ENCODE measurements around the gene GRIN1.

Gene GRIN1

DNA sequence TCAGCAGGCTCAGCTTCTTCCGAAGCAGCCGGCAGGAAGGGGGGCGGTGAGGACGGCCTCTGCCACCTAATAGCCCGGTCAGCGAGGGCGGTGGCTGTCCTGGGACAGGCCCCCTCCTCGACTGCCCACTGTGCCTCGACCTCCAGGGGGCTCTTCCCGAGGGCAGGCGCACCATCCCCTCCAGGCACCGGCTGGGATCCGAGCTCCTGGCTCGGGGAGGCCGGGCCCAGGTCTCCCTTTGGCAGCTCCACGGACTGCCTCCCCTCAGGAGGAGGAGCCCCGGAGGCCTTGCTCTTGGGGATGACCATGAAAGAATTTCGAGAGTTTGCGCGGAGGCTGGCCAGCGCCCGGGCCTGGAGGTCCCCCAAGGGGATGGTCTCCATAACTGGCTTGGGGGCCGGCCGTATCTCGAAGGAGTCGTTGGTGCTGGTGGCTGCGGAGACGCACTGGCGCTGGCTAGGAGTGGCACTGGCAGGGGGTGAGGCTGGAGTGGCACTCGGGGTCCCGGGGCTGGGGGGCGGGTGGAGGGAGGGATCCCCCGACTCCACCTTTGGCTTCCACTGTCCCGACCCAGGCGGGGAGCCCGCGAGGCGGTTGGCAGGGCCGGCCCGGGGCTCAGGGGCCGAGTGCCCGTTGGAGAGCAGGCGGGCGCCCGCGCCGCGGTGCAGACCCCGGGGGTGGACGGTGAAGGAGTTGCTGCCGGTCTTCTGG is 60.6 kb downstream of the GRIN1 start:
- no peak overlapping the region for H3K27ac ChIP-seq (ENCODE audit: extremely low read depth, low read depth, low read length)
- CTCF ChIA-PET, result interaction anchor here (1.2 to 3.3 kb wide), 3 partner anchors 11 to 37 kb away, joined by 3 to 22 read pairs (median 5); partner anchors contain the start of genes ANAPC2 and SSNA1
- TF ChIP-seq SP2 (tag by site-specific recombination; IDR thresholded peaks at IDR 0.05), result peak; percentile 69
- TF ChIP-seq, protein P1, sequence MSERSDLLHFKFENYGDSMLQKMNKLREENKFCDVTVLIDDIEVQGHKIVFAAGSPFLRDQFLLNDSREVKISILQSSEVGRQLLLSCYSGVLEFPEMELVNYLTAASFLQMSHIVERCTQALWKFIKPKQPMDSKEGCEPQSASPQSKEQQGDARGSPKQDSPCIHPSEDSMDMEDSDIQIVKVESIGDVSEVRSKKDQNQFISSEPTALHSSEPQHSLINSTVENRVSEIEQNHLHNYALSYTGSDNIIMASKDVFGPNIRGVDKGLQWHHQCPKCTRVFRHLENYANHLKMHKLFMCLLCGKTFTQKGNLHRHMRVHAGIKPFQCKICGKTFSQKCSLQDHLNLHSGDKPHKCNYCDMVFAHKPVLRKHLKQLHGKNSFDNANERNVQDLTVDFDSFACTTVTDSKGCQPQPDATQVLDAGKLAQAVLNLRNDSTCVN (tag by site-specific recombination; optimal IDR thresholded peaks at IDR 0.05), result peak; percentile 24
- TF ChIP-seq SP3 (tag by site-specific recombination; IDR thresholded peaks at IDR 0.05), result 0 out of 2 replicates have a peak, but pooled peaks have one; percentile 26
- TF ChIP-seq GLIS2 (tag by site-specific recombination; IDR thresholded peaks at IDR 0.05), result peak; percentile 32; the same call in 1 of the 2 replicates
- no peak for TF ChIP-seq WT1 (tag by site-specific recombination; IDR thresholded peaks at IDR 0.05)
- TF ChIP-seq, protein P2, sequence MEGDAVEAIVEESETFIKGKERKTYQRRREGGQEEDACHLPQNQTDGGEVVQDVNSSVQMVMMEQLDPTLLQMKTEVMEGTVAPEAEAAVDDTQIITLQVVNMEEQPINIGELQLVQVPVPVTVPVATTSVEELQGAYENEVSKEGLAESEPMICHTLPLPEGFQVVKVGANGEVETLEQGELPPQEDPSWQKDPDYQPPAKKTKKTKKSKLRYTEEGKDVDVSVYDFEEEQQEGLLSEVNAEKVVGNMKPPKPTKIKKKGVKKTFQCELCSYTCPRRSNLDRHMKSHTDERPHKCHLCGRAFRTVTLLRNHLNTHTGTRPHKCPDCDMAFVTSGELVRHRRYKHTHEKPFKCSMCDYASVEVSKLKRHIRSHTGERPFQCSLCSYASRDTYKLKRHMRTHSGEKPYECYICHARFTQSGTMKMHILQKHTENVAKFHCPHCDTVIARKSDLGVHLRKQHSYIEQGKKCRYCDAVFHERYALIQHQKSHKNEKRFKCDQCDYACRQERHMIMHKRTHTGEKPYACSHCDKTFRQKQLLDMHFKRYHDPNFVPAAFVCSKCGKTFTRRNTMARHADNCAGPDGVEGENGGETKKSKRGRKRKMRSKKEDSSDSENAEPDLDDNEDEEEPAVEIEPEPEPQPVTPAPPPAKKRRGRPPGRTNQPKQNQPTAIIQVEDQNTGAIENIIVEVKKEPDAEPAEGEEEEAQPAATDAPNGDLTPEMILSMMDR (tag by site-specific recombination; IDR thresholded peaks at IDR 0.05), result peak; percentile 20; the same call in 1 of the 2 replicates
- TF ChIP-seq, protein P3, sequence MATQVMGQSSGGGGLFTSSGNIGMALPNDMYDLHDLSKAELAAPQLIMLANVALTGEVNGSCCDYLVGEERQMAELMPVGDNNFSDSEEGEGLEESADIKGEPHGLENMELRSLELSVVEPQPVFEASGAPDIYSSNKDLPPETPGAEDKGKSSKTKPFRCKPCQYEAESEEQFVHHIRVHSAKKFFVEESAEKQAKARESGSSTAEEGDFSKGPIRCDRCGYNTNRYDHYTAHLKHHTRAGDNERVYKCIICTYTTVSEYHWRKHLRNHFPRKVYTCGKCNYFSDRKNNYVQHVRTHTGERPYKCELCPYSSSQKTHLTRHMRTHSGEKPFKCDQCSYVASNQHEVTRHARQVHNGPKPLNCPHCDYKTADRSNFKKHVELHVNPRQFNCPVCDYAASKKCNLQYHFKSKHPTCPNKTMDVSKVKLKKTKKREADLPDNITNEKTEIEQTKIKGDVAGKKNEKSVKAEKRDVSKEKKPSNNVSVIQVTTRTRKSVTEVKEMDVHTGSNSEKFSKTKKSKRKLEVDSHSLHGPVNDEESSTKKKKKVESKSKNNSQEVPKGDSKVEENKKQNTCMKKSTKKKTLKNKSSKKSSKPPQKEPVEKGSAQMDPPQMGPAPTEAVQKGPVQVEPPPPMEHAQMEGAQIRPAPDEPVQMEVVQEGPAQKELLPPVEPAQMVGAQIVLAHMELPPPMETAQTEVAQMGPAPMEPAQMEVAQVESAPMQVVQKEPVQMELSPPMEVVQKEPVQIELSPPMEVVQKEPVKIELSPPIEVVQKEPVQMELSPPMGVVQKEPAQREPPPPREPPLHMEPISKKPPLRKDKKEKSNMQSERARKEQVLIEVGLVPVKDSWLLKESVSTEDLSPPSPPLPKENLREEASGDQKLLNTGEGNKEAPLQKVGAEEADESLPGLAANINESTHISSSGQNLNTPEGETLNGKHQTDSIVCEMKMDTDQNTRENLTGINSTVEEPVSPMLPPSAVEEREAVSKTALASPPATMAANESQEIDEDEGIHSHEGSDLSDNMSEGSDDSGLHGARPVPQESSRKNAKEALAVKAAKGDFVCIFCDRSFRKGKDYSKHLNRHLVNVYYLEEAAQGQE (tag by site-specific recombination; IDR thresholded peaks at IDR 0.05), result 0 out of 2 replicates have a peak, but pooled peaks have one; percentile 28
- TF ChIP-seq ZNF596 (tag by site-specific recombination; IDR thresholded peaks at IDR 0.05), result no peak
- TF ChIP-seq ZNF394 (tag by site-specific recombination; IDR thresholded peaks at IDR 0.05; ENCODE audit: borderline replicate concordance), result 0 out of 2 replicates have a peak, but pooled peaks have one; percentile 41
- 0 out of 2 replicates have a peak, but pooled peaks have one; percentile 18 for TF ChIP-seq IKZF3 (tag by site-specific recombination; IDR thresholded peaks at IDR 0.05)
- peak; percentile 80 for TF ChIP-seq ZNF341 (tag by site-specific recombination; IDR thresholded peaks at IDR 0.05; ENCODE audit: low read depth)
- peaks cover 7% of the 10 kb centered on the region for H3K4me1 ChIP-seq (ENCODE audit: control insufficient read depth, insufficient read depth, low read length)
- POLR2A ChIA-PET, result interaction anchor here (0.5 to 3.4 kb wide), 6 partner anchors 11 to 70 kb away, joined by 3 to 34 read pairs (median 6); partner anchors contain the start of genes ANAPC2, SSNA1 and TUBB4B
- H3K9me3 ChIP-seq (ENCODE audit: control insufficient read depth, insufficient read depth, low read depth, low read length), result no peaks in the 10 kb centered on the region
- peaks cover 0 to 3% of the 10 kb centered on the region in 2 experiments; a peak in 1 of 3 replicates for H3K36me3 ChIP-seq (ENCODE audit: control insufficient read depth in 2 of 2, insufficient read depth in 1 of 2, low read length in 2 of 2)
- peak overlapping the region; percentile 34 for H3K4me3 ChIP-seq (ENCODE audit: low read depth, low read length)

DNA sequence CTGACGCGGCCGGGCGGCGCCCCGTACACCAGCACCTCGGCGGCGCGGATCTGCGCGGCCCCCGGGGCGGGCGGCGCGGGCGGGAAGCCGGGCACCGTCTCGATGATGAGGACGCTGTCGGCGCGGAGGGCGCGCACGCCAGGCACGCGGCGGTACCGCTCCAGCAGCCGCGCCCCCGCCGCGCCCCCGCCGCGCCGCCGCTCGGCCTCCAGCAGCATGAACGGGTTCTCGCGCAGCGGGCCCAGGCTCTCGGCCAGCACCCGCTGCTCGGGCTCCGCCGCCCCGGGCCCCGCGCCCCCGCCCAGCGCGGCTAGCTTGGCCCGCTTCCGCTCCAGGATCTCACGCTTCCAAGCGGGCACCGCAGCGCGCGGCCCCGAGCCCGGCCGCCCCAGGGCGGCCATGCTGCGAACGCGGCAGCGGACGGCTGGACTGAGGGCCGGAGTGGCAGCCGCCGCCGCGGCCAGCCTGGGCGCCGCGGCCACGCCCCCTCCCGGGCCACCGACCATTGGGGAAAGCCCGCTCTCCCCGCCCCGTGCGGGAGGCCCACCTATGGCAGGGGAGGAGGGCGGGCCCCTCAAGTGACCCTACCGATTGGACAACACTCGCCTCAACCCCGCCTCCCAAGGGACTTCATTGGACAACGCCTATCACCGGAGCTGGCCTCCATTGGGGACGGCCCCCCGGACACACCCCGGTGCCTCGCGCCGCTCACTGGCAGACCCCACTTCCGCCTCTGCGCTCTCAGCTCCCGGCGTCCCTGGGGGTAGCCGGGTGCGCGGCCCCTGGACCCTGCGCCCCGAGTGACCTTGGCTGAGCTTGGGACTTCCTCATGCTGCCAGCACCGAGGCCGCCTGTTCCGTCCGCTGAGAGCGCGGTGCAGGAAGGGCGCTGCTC is 61.6 kb downstream of the GRIN1 start, which contains the start of gene TPRN:
TPRN (minus strand) TSS at position 431 of the 894 bp plus-strand sequence; CDS start at position 401, 30 bp downstream.
- Histone ChIP-seq H3K4me3 (ENCODE audit: low read depth, low read length) (peak within 1 kb of the TSS; percentile 86), H3K36me3 (ENCODE audit: control insufficient read depth in 2 of 2, insufficient read depth in 1 of 2, low read length in 2 of 2) (peaks cover 0 to 3% of the 10 kb centered on the region in 2 experiments; a peak in 1 of 3 replicates), H3K27ac (ENCODE audit: extremely low read depth, low read depth, low read length) (peak within 1 kb of the TSS; percentile 57; the same call in 1 of the 2 replicates), H3K4me1 (ENCODE audit: control insufficient read depth, insufficient read depth, low read length) (peaks cover 9% of the 10 kb centered on the region), H3K9me3 (ENCODE audit: control insufficient read depth, insufficient read depth, low read depth, low read length) (no peaks in the 10 kb centered on the region)
- POLR2A ChIA-PET, result interaction anchor here (0.6 to 16.6 kb wide), 30 partner anchors 9 to 529 kb away, joined by 3 to 304 read pairs (median 5); partner anchors contain the start of genes ANAPC2, CYSRT1, GRIN1 and MAN1B1
- CTCF ChIA-PET, result interaction anchor here (0.6 to 1.1 kb wide), 7 partner anchors 12 to 412 kb away, joined by 3 to 5 read pairs (median 3); partner anchors contain the start of genes ANAPC2, RNF224 and SSNA1
- TF ChIP-seq, protein P4, sequence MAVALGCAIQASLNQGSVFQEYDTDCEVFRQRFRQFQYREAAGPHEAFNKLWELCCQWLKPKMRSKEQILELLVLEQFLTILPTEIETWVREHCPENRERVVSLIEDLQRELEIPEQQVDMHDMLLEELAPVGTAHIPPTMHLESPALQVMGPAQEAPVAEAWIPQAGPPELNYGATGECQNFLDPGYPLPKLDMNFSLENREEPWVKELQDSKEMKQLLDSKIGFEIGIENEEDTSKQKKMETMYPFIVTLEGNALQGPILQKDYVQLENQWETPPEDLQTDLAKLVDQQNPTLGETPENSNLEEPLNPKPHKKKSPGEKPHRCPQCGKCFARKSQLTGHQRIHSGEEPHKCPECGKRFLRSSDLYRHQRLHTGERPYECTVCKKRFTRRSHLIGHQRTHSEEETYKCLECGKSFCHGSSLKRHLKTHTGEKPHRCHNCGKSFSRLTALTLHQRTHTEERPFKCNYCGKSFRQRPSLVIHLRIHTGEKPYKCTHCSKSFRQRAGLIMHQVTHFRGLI (tag by site-specific recombination; IDR thresholded peaks at IDR 0.05), result no peak
- TF ChIP-seq, protein P5, sequence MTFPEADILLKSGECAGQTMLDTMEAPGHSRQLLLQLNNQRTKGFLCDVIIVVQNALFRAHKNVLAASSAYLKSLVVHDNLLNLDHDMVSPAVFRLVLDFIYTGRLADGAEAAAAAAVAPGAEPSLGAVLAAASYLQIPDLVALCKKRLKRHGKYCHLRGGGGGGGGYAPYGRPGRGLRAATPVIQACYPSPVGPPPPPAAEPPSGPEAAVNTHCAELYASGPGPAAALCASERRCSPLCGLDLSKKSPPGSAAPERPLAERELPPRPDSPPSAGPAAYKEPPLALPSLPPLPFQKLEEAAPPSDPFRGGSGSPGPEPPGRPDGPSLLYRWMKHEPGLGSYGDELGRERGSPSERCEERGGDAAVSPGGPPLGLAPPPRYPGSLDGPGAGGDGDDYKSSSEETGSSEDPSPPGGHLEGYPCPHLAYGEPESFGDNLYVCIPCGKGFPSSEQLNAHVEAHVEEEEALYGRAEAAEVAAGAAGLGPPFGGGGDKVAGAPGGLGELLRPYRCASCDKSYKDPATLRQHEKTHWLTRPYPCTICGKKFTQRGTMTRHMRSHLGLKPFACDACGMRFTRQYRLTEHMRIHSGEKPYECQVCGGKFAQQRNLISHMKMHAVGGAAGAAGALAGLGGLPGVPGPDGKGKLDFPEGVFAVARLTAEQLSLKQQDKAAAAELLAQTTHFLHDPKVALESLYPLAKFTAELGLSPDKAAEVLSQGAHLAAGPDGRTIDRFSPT (tag by site-specific recombination; IDR thresholded peaks at IDR 0.05), result peak; percentile 93
- TF ChIP-seq, protein P6, sequence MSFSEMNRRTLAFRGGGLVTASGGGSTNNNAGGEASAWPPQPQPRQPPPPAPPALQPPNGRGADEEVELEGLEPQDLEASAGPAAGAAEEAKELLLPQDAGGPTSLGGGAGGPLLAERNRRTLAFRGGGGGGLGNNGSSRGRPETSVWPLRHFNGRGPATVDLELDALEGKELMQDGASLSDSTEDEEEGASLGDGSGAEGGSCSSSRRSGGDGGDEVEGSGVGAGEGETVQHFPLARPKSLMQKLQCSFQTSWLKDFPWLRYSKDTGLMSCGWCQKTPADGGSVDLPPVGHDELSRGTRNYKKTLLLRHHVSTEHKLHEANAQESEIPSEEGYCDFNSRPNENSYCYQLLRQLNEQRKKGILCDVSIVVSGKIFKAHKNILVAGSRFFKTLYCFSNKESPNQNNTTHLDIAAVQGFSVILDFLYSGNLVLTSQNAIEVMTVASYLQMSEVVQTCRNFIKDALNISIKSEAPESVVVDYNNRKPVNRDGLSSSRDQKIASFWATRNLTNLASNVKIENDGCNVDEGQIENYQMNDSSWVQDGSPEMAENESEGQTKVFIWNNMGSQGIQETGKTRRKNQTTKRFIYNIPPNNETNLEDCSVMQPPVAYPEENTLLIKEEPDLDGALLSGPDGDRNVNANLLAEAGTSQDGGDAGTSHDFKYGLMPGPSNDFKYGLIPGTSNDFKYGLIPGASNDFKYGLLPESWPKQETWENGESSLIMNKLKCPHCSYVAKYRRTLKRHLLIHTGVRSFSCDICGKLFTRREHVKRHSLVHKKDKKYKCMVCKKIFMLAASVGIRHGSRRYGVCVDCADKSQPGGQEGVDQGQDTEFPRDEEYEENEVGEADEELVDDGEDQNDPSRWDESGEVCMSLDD (tag by site-specific recombination; IDR thresholded peaks at IDR 0.05), result peak; percentile 99
- TF ChIP-seq, protein P7, sequence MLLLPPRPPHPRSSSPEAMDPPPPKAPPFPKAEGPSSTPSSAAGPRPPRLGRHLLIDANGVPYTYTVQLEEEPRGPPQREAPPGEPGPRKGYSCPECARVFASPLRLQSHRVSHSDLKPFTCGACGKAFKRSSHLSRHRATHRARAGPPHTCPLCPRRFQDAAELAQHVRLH (tag by site-specific recombination; IDR thresholded peaks at IDR 0.05), result no peak
- no peak for TF ChIP-seq ZSCAN30 (tag by site-specific recombination; IDR thresholded peaks at IDR 0.05)

All from HEK293 (cell line).